Neuronal stem cell (in vitro differentiated cells): ENCODE measurements around the gene MGRN1.
A peak's percentile ranks its signal among the peaks of the same experiment; 100 is the strongest.

Source experiments
- DNase-seq: peaks from one replicate; pipeline ENCODE4 v3.0.0-alpha.2; 2013; ENCODE audit warnings: low spot score
- H2AFZ ChIP-seq: one replicate; pipeline ENCODE4 v1.6.1; 2013; ENCODE audit warnings: mild to moderate bottlenecking, low read length, inconsistent platforms
- H2AK5ac ChIP-seq: 2 replicates; pipeline ENCODE4 v1.6.1; 2013; ENCODE audit warnings: low read depth, mild to moderate bottlenecking, inconsistent platforms, low read length, moderate library complexity, mixed read lengths
- H2BK120ac ChIP-seq: 2 replicates; pipeline ENCODE4 v1.6.1; 2013; ENCODE audit warnings: low read depth, mild to moderate bottlenecking, inconsistent platforms, low read length, moderate library complexity, mixed read lengths
- H2BK12ac ChIP-seq: one replicate; pipeline ENCODE4 v1.6.1; 2013; ENCODE audit warnings: low read length, inconsistent platforms
- H2BK15ac ChIP-seq: 2 replicates; pipeline ENCODE4 v1.6.1; 2013; ENCODE audit warnings: mild to moderate bottlenecking, low read length, inconsistent platforms, mixed read lengths
- H2BK5ac ChIP-seq: one replicate; pipeline ENCODE4 v1.6.1; 2013; ENCODE audit warnings: inconsistent platforms, mild to moderate bottlenecking, low read length, moderate library complexity
- H3K14ac ChIP-seq: one replicate; pipeline ENCODE4 v1.6.1; 2013; ENCODE audit warnings: low read length, inconsistent platforms
- H3K18ac ChIP-seq: 2 replicates; pipeline ENCODE4 v1.6.1; 2013; ENCODE audit warnings: low read length, inconsistent platforms
- H3K23ac ChIP-seq: 2 replicates; pipeline ENCODE4 v1.6.1; 2013; ENCODE audit warnings: low read depth, mild to moderate bottlenecking, mixed read lengths, low read length, inconsistent platforms; ENCODE audit not compliant: poor library complexity
- H3K27ac ChIP-seq: replicated peaks from 3 replicates; pipeline ENCODE4 v1.5.1; 2013; ENCODE audit warnings: low read length, inconsistent platforms
- H3K27me3 ChIP-seq, 3 experiments: 2 replicates each; pipeline ENCODE4 v1.6.1; 2013; ENCODE audit warnings: low read length in 3 of 3, mild to moderate bottlenecking in 2 of 3, inconsistent platforms in 1 of 3, low read depth in 1 of 3, mixed read lengths in 1 of 3, moderate library complexity in 1 of 3; ENCODE audit not compliant: control insufficient read depth in 3 of 3, insufficient read depth in 3 of 3
- H3K36me3 ChIP-seq, 2 donors: replicated peaks in 1 of 2; 2 replicates each; pipeline ENCODE4 v1.6.1; 2013; ENCODE audit warnings: low read length in 2 of 2; ENCODE audit not compliant: control insufficient read depth in 2 of 2, insufficient read depth in 2 of 2
- H3K4ac ChIP-seq: 2 replicates; pipeline ENCODE4 v1.6.1; 2013; ENCODE audit warnings: inconsistent platforms, mild to moderate bottlenecking, low read length, moderate library complexity
- H3K4me1 ChIP-seq, 2 donors: 1 replicate in 1 of 2; 2 replicates in 1 of 2; pipeline ENCODE4 v1.6.1; 2013; ENCODE audit warnings: low read length in 2 of 2, low read depth in 1 of 2; ENCODE audit not compliant: control insufficient read depth in 2 of 2, insufficient read depth in 1 of 2
- H3K4me2 ChIP-seq: one replicate; pipeline ENCODE4 v1.6.1; 2013; ENCODE audit warnings: mild to moderate bottlenecking, low read length, inconsistent platforms; ENCODE audit not compliant: insufficient read depth, poor library complexity, severe bottlenecking
- H3K4me3 ChIP-seq, 2 donors: 2 replicates each; pipeline ENCODE4 v1.5.1; 2013; ENCODE audit warnings: low read length in 2 of 2, mild to moderate bottlenecking in 2 of 2, inconsistent platforms in 1 of 2, moderate library complexity in 1 of 2
- H3K79me1 ChIP-seq: one replicate; pipeline ENCODE4 v1.6.1; 2013; ENCODE audit warnings: low read depth, mild to moderate bottlenecking, inconsistent platforms, low read length, moderate library complexity
- H3K9ac ChIP-seq: one replicate; pipeline ENCODE4 v1.6.1; 2013; ENCODE audit warnings: mild to moderate bottlenecking, low read depth, low read length, inconsistent platforms; ENCODE audit not compliant: poor library complexity
- H3K9me3 ChIP-seq, 2 donors: replicated peaks in 1 of 2; 2 replicates each; pipeline versions ENCODE3 to v1.6.1; 2013; ENCODE audit warnings: low read length in 2 of 2, mild to moderate bottlenecking in 2 of 2, inconsistent platforms in 1 of 2, low read depth in 1 of 2, mixed read lengths in 1 of 2, moderate library complexity in 1 of 2; ENCODE audit not compliant: control insufficient read depth in 2 of 2, insufficient read depth in 1 of 2
- H4K8ac ChIP-seq: one replicate; pipeline ENCODE4 v1.6.1; 2013; ENCODE audit warnings: low read depth, mild to moderate bottlenecking, inconsistent platforms, low read length, moderate library complexity
- H4K91ac ChIP-seq: one replicate; pipeline ENCODE4 v1.6.1; 2013; ENCODE audit warnings: low read length, low read depth, mild to moderate bottlenecking, inconsistent platforms; ENCODE audit not compliant: poor library complexity
- WGBS, 2 donors: extraction: QIAGEN DNeasy Blood & Tissue Kit; methylation state at CpG; one replicate each; pipeline ENCODE4 v1.1.7; 2013; ENCODE audit warnings: missing lambda C conversion rate in 2 of 2, mixed read lengths in 1 of 2; ENCODE audit not compliant: insufficient read length in 2 of 2, insufficient replicate concordance in 1 of 2; ENCODE audit errors: extremely low coverage in 2 of 2; 5-methylcytosine and 5-hydroxymethylcytosine counted together

The MGRN1 gene

GRCh38 chr16:4673387-4674046, 48.9 kb downstream of the MGRN1 start:
- no peak for DNase-seq
- H3K4ac ChIP-seq: no peak overlapping the region
- peaks cover under 1% of the 10 kb centered on the region for H3K79me1 ChIP-seq
- H3K4me2 ChIP-seq: no peak overlapping the region
- WGBS, 2 donors: no CpG with 5 or more reads among the region's 33 CpGs
- no peak overlapping the region for H2BK15ac ChIP-seq
- H3K27me3 ChIP-seq: no peaks in the 10 kb centered on the region
- no peak overlapping the region for H2AFZ ChIP-seq
- H2AK5ac ChIP-seq: no peak overlapping the region
- H4K91ac ChIP-seq: no peak overlapping the region
- no peak overlapping the region for H2BK5ac ChIP-seq
- no peak overlapping the region for H3K27ac ChIP-seq
- H4K8ac ChIP-seq: no peak overlapping the region
- H3K18ac ChIP-seq: no peak overlapping the region
- H2BK120ac ChIP-seq: no peak overlapping the region
- H3K9ac ChIP-seq: peak overlapping the region; percentile 24
- H3K14ac ChIP-seq: peak overlapping the region; percentile 56
- H3K36me3 ChIP-seq: peaks cover 21 to 70% of the 10 kb centered on the region in 2 donors
- no peaks in the 10 kb centered on the region for H3K4me1 ChIP-seq
- H3K4me3 ChIP-seq: no peak overlapping the region
- peak overlapping the region; percentile 73 for H2BK12ac ChIP-seq
- H3K9me3 ChIP-seq: no peaks in the 10 kb centered on the region
- peak overlapping the region; percentile 98 for H3K23ac ChIP-seq

- Histone ChIP-seq H3K4me3 (no peak overlapping the region), H2BK12ac (no peak overlapping the region), H2BK120ac (no peak overlapping the region), H3K9me3 (no peaks in the 10 kb centered on the region), H3K4ac (no peak overlapping the region), H4K91ac (no peak overlapping the region), H2BK15ac (no peak overlapping the region), H3K27ac (no peak overlapping the region), H3K27me3 (no peaks in the 10 kb centered on the region), H4K8ac (no peak overlapping the region), H2AK5ac (no peak overlapping the region), H3K18ac (no peak overlapping the region), H3K79me1 (peaks cover 3% of the 10 kb centered on the region), H3K36me3 (peaks cover 12 to 68% of the 10 kb centered on the region in 2 donors), H3K4me2 (no peak overlapping the region), H2AFZ (no peak overlapping the region), H2BK5ac (no peak overlapping the region), H3K23ac (no peak overlapping the region), H3K9ac (no peak overlapping the region), H3K4me1 (no peaks in the 10 kb centered on the region), H3K14ac (no peak overlapping the region)
- DNase-seq: no peak
- no CpG with 5 or more reads among the region's 9 CpGs for WGBS, 2 donors
These were observed 50.4 kb downstream of the MGRN1 start for GRCh38 chr16:4674926-4675530.

GRCh38 chr16:4675864-4676786, 51.5 kb downstream of the MGRN1 start:
- H3K36me3 ChIP-seq: peaks cover 12 to 67% of the 10 kb centered on the region in 2 donors
- H4K91ac ChIP-seq: no peak overlapping the region
- H2BK15ac ChIP-seq: no peak overlapping the region
- no peak overlapping the region for H2AFZ ChIP-seq
- H3K27ac ChIP-seq: no peak overlapping the region
- peak overlapping the region; percentile 86 for H4K8ac ChIP-seq
- no CpG with 5 or more reads among the region's 23 CpGs for whole genome bisulfite sequencing, 2 donors
- no peaks in the 10 kb centered on the region for H3K27me3 ChIP-seq
- peak overlapping the region; percentile 82 for H2BK5ac ChIP-seq
- H3K4me3 ChIP-seq: no peak overlapping the region
- H3K4ac ChIP-seq: no peak overlapping the region
- H3K18ac ChIP-seq: no peak overlapping the region
- no peak for DNase-seq
- no peak overlapping the region for H2BK120ac ChIP-seq
- H3K14ac ChIP-seq: no peak overlapping the region
- no peak overlapping the region for H3K4me2 ChIP-seq
- no peaks in the 10 kb centered on the region for H3K4me1 ChIP-seq
- no peak overlapping the region for H3K9ac ChIP-seq
- no peak overlapping the region for H2BK12ac ChIP-seq
- peaks cover 3% of the 10 kb centered on the region for H3K79me1 ChIP-seq
- no peak overlapping the region for H3K23ac ChIP-seq
- H3K9me3 ChIP-seq: no peaks in the 10 kb centered on the region
- H2AK5ac ChIP-seq: no peak overlapping the region

- H4K91ac ChIP-seq: no peak overlapping the region
- no peaks in the 10 kb centered on the region for H3K4me1 ChIP-seq
- no peak for DNase-seq
- no peak overlapping the region for H3K27ac ChIP-seq
- H3K36me3 ChIP-seq: peaks cover 11 to 68% of the 10 kb centered on the region in 2 donors
- no peak overlapping the region for H3K9ac ChIP-seq
- no peak overlapping the region for H3K4me3 ChIP-seq
- no peak overlapping the region for H3K14ac ChIP-seq
- H3K4me2 ChIP-seq: no peak overlapping the region
- no peak overlapping the region for H2BK120ac ChIP-seq
- WGBS, 2 donors: no CpG with 5 or more reads among the region's 11 CpGs
- H3K18ac ChIP-seq: peak overlapping the region; percentile 17
- H2AFZ ChIP-seq: no peak overlapping the region
- no peak overlapping the region for H3K4ac ChIP-seq
- no peak overlapping the region for H2BK15ac ChIP-seq
- H2AK5ac ChIP-seq: no peak overlapping the region
- H4K8ac ChIP-seq: peak overlapping the region; percentile 86
- H2BK12ac ChIP-seq: no peak overlapping the region
- peaks cover 6% of the 10 kb centered on the region for H3K79me1 ChIP-seq
- H3K27me3 ChIP-seq: no peaks in the 10 kb centered on the region
- H3K23ac ChIP-seq: no peak overlapping the region
- no peaks in the 10 kb centered on the region for H3K9me3 ChIP-seq
- H2BK5ac ChIP-seq: no peak overlapping the region
These were observed 52.2 kb downstream of the MGRN1 start for GRCh38 chr16:4676831-4677230.
